ENCODE measurements around the gene PEDS1. TPM values are rescaled to one million over a fixed set of nuclear protein-coding genes. Genes with fewer than 3 reads are reported as not detected.
A peak's percentile ranks its signal among the peaks of the same experiment; 100 is the strongest.
"Not testable (repeated sequence)": the region's sequence is repeated elsewhere in the genome, so short reads cannot be mapped to it uniquely, and the experiment has no call there.

PEDS1 gene
- total RNA-seq, 1 donor from 2014 or later = 29.5 TPM

DNA sequence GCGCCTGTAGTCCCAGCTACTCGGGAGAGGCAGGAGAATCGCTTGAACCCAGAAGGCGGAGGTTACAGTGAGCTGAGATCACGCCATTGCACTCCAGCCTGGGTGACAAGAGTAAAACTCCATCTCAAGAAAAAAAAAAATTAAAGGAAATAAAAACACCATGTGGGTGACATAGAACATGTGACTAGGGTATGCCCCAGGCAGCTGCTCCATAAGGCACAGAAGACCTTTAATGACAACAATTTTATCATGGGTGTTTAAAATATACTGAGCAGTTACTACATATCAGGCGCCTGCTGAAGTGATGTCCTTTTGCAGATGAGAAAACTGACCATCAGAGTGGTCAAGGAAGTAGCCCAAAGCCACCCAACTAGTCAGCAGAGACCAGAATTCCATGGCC is 8.0 kb downstream of the PEDS1 start:
- Mint-ChIP-seq H3K27me3 (ENCODE audit: low read depth) (no peaks in the 10 kb centered on the region), H3K4me1 (ENCODE audit: low read depth) (peaks cover 43% of the 10 kb centered on the region), H3K4me3 (ENCODE audit: low read depth) (no peak overlapping the region), H3K27ac (peak overlapping the region; percentile 96), H3K36me3 (ENCODE audit: low read depth) (peaks cover 59% of the 10 kb centered on the region), H3K9me3 (no peaks in the 10 kb centered on the region)
- intact Hi-C loops (cut with micrococcal nuclease) = no loop called here
- DNase-seq (ENCODE audit: low spot score) = no peak

GRCh38 chr20:50144362-50144761 is 9.2 kb downstream of the PEDS1 start:
- Mint-ChIP-seq H3K4me3 (ENCODE audit: low read depth) (no peak overlapping the region), H3K36me3 (ENCODE audit: low read depth) (peaks cover 58% of the 10 kb centered on the region), H3K27me3 (ENCODE audit: low read depth) (no peaks in the 10 kb centered on the region), H3K4me1 (ENCODE audit: low read depth) (peaks cover 42% of the 10 kb centered on the region), H3K27ac (peak overlapping the region; percentile 33), H3K9me3 (no peaks in the 10 kb centered on the region)
- no peak for DNase-seq (ENCODE audit: low spot score)
- intact Hi-C loops (cut with micrococcal nuclease) = no loop called here

DNA sequence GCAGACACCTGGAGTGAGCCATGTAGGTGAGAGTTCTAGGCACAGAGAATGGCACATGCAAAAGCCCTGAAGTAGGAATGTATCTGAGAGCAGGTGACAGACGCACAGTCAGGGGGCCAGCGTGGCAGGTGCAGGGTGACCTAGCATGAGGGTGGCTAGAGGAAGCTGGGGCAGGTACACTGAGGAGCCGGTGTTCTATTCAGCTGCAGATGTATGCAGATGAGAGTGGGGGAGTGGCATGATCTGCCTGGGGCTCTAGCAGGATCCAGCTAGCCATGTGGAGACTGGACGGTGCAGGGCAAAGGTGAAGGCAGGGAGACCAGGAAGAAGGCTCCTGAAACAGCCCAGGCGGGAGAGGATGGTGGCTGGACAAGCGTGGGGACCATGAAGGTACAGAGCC is 10.7 kb downstream of the PEDS1 start:
- no peak for DNase-seq (ENCODE audit: low spot score)
- Mint-ChIP-seq H3K4me1 (ENCODE audit: low read depth) (peaks cover 32% of the 10 kb centered on the region), H3K9me3 (no peaks in the 10 kb centered on the region), H3K4me3 (ENCODE audit: low read depth) (no peak overlapping the region), H3K36me3 (ENCODE audit: low read depth) (peaks cover 54% of the 10 kb centered on the region), H3K27ac (peak overlapping the region; percentile 12), H3K27me3 (ENCODE audit: low read depth) (no peaks in the 10 kb centered on the region)
- intact Hi-C loops (cut with micrococcal nuclease) = no loop called here

DNA sequence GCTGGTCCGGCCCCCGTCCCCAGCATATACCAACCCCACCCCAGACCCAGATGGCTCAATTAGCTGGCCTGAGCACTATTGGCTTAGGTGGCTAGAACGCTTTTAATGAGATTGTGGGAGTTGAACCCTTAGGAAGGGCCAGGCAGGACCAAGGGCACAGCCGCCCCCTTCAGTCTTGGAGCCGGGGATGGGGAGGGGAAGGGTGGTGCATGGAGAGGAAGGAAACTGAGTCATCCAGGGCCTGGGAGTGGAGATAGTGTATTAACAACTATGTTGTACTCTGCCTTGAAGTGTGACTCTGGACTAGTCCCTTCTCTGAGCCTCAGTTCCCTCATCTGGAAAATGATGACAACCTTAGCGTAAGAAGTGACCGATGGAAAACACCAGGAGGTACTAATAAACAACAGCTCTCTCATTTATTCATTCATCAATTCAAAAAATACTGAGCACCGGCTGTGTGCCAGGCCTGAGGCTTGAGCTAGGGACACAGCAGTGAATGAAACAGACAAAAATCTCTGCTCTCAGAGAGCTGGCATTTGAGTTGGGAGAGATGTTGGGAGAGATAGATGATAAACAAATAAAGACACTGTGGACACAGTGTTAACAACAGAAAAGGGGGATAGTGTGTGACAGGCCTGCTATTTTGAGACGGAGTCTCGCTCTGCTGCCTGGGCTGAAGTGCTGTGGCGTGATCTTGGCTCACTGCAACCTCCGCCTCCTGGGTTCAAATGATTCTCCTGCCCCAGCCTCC is 11.5 kb downstream of the PEDS1 start:
- Mint-ChIP-seq H3K36me3 (ENCODE audit: low read depth) (peaks cover 47% of the 10 kb centered on the region), H3K27me3 (ENCODE audit: low read depth) (no peaks in the 10 kb centered on the region), H3K4me3 (ENCODE audit: low read depth) (no peak overlapping the region), H3K27ac (no peak overlapping the region), H3K4me1 (ENCODE audit: low read depth) (peaks cover 26% of the 10 kb centered on the region), H3K9me3 (no peaks in the 10 kb centered on the region)
- intact Hi-C loops (cut with micrococcal nuclease) = no loop called here
- no peak for DNase-seq (ENCODE audit: low spot score)

DNA sequence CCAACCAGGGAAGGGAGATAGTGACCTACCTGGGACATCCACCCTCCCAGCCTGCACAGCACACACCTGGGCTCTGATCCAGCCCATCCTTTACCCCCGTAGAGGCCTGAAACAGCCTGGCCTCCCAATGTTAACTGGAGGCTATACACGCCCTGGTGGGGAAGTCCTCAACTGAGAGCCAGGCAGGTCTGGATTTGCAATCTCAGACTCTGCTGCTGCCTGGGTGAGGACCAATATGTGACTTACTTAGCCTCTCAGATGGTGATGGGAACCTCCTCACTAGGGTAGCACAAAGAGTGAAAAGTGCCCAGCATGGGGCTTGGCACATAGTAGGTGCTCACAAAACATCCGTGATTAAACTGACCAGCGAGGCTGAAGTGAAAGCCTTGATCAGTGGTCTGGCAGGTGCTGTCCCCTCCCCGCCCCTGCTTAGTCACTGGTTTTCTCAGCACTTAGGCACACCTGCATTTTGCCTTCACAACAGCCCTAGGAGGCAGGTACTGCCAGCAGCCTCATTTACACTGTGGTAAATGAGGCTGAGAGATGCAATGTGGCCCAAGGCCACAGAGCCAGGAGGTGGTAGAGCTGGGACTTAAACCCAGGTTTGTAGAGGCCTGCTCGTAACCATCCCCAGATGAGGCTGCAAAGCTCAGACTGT is 12.4 kb downstream of the PEDS1 start:
- Mint-ChIP-seq H3K4me1 (ENCODE audit: low read depth) (peaks cover 17% of the 10 kb centered on the region), H3K27me3 (ENCODE audit: low read depth) (no peaks in the 10 kb centered on the region), H3K4me3 (ENCODE audit: low read depth) (no peak overlapping the region), H3K27ac (no peak overlapping the region), H3K36me3 (ENCODE audit: low read depth) (peaks cover 40% of the 10 kb centered on the region), H3K9me3 (no peaks in the 10 kb centered on the region)
- no peak for DNase-seq (ENCODE audit: low spot score)
- intact Hi-C loops (cut with micrococcal nuclease) = no loop called here

DNA sequence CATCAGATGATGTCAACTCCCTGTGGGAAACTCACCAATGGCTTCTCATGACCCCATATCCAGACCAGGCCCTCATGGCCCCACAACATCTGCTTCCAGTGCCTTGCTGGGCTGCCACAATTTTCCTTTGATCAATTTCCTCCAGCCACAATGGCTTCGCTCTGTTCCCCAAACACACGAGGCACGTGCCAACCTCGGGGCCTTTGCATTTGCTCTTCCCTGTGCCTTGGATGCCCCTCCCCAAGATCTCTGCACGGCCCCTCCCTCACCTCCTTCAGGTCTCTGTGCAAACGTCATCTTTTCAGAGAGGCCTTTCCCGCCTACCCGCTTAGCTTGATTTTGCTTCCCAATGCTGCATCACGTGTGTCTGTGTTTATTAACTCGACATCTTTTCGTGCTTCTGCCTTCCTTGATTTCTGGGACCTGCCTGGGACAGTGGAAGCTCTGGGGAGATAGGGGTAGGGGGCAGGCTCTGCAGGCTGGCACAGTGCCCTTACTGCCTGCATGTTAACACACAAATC is 13.1 kb downstream of the PEDS1 start:
- peaks cover 14% of the 10 kb centered on the region for H3K4me1 Mint-ChIP-seq (ENCODE audit: low read depth)
- H3K36me3 Mint-ChIP-seq (ENCODE audit: low read depth) = peaks cover 43% of the 10 kb centered on the region
- H3K27ac Mint-ChIP-seq = no peak overlapping the region
- H3K27me3 Mint-ChIP-seq (ENCODE audit: low read depth) = no peaks in the 10 kb centered on the region
- no peak overlapping the region for H3K4me3 Mint-ChIP-seq (ENCODE audit: low read depth)
- no peaks in the 10 kb centered on the region for H3K9me3 Mint-ChIP-seq
- intact Hi-C loops (cut with micrococcal nuclease) = no loop called here
- DNase-seq (ENCODE audit: low spot score) = no peak

- Mint-ChIP-seq H3K4me3 (ENCODE audit: low read depth) (no peak overlapping the region), H3K27ac (no peak overlapping the region), H3K27me3 (ENCODE audit: low read depth) (no peaks in the 10 kb centered on the region), H3K36me3 (ENCODE audit: low read depth) (peaks cover 50% of the 10 kb centered on the region), H3K9me3 (no peaks in the 10 kb centered on the region), H3K4me1 (ENCODE audit: low read depth) (peaks cover 14% of the 10 kb centered on the region)
- intact Hi-C loops (cut with micrococcal nuclease) = no loop called here
- no peak for DNase-seq (ENCODE audit: low spot score)
Observed at GRCh38 chr20:50138479-50139393, 14.8 kb downstream of the PEDS1 start.

DNA sequence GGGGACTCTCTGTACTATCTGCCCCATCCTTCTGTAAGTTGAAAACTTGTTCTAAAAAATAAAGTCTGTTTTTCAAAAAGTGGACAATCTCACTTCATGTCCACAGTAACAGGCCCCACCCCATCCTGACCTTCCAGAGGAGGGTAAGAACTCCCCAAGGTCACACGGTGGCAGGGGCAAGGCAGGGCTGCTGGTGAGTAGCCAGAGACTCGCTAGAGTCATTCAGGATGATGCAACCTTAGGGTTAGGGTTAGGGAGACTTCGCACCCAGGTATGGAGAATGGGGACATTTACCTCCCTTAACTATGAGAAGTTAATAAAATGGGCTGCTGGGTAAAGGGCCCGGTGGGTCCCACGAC is 15.4 kb downstream of the PEDS1 start:
- no peaks in the 10 kb centered on the region for H3K27me3 Mint-ChIP-seq (ENCODE audit: low read depth)
- H3K36me3 Mint-ChIP-seq (ENCODE audit: low read depth) = peaks cover 47% of the 10 kb centered on the region
- H3K27ac Mint-ChIP-seq = no peak overlapping the region
- DNase-seq (ENCODE audit: low spot score) = no peak
- intact Hi-C loops (cut with micrococcal nuclease) = no loop called here
- no peak overlapping the region for H3K4me3 Mint-ChIP-seq (ENCODE audit: low read depth)
- H3K9me3 Mint-ChIP-seq = no peaks in the 10 kb centered on the region
- H3K4me1 Mint-ChIP-seq (ENCODE audit: low read depth) = peaks cover 12% of the 10 kb centered on the region

- H3K9me3 Mint-ChIP-seq; intact Hi-C loops (cut with micrococcal nuclease); H3K27ac Mint-ChIP-seq; H3K4me1 Mint-ChIP-seq (ENCODE audit: low read depth); DNase-seq (ENCODE audit: low spot score); H3K4me3 Mint-ChIP-seq (ENCODE audit: low read depth); H3K27me3 Mint-ChIP-seq (ENCODE audit: low read depth): not testable (repeated sequence)
- peaks cover 43% of the 10 kb centered on the region for H3K36me3 Mint-ChIP-seq (ENCODE audit: low read depth)
Observed at GRCh38 chr20:50137702-50138101, 15.8 kb downstream of the PEDS1 start.

DNA sequence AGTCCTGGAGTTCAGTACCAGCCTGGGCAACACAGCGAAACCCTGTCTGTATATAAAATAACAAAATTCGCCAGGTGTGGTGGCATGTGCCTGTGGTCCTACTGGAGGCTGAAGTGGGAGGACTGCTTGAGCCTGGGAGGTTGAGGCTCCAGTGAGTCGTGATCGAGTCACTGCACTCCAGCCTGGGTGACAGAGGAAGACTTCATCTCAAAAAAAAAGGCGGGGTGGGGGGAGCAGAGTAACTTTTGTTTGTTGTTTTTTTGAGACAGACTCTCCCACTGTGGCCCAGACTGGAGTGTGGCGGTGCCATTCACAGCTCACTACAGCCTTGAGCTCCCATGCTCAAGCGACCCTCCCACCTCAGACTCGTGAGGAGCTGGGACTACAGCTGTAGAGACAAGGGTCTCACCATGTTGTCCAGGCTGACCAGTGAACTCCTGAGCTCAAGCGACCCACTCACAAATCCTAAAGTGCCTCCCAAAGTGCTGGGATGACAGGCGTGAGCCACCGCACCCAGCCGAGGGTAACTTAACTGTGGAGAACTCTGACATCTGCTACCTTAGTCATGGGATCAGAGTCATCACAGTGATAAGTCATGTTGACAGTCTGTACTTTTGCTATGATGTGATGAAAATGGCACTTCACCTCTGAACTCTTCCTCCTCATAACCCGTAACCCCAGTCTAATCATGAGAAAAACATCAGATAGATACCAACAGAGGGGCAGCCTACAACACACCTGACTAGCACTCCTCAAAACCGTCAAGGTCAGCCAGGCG is 16.5 kb downstream of the PEDS1 start:
- H3K27ac Mint-ChIP-seq = no peak overlapping the region
- H3K36me3 Mint-ChIP-seq (ENCODE audit: low read depth) = peaks cover 43% of the 10 kb centered on the region
- no peaks in the 10 kb centered on the region for H3K27me3 Mint-ChIP-seq (ENCODE audit: low read depth)
- intact Hi-C loops (cut with micrococcal nuclease) = no loop called here
- H3K9me3 Mint-ChIP-seq = no peaks in the 10 kb centered on the region
- peaks cover 7% of the 10 kb centered on the region for H3K4me1 Mint-ChIP-seq (ENCODE audit: low read depth)
- no peak for DNase-seq (ENCODE audit: low spot score)
- no peak overlapping the region for H3K4me3 Mint-ChIP-seq (ENCODE audit: low read depth)

DNA sequence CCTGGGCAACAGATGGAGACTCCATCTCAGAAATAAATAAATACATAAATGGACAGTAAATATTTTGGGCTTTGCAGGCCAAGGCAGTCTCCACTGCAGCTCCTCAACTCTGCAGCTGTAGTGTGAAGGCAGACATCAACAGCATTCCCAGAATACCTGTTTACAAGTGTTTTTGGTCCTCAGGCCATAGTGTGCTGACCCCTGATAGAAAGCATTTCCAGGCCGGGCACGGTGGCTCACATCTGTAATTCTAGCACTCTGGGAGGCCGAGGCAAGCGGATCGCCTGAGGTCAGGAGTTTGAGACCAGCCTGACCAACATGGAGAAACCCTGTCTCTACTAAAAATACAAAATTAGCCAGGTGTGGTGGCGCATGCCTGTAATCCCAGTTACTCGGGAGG is 18.4 kb downstream of the PEDS1 start:
- intact Hi-C loops (cut with micrococcal nuclease); H3K9me3 Mint-ChIP-seq; H3K27ac Mint-ChIP-seq; H3K4me3 Mint-ChIP-seq (ENCODE audit: low read depth); DNase-seq (ENCODE audit: low spot score); H3K4me1 Mint-ChIP-seq (ENCODE audit: low read depth); H3K27me3 Mint-ChIP-seq (ENCODE audit: low read depth): not testable (repeated sequence)
- H3K36me3 Mint-ChIP-seq (ENCODE audit: low read depth) = peaks cover 42% of the 10 kb centered on the region

- H3K4me1 Mint-ChIP-seq (ENCODE audit: low read depth) = peaks cover 2% of the 10 kb centered on the region
- H3K4me3 Mint-ChIP-seq (ENCODE audit: low read depth) = no peak overlapping the region
- no peak overlapping the region for H3K27ac Mint-ChIP-seq
- DNase-seq (ENCODE audit: low spot score) = no peak
- no peaks in the 10 kb centered on the region for H3K27me3 Mint-ChIP-seq (ENCODE audit: low read depth)
- no peaks in the 10 kb centered on the region for H3K9me3 Mint-ChIP-seq
- H3K36me3 Mint-ChIP-seq (ENCODE audit: low read depth) = peaks cover 43% of the 10 kb centered on the region
- intact Hi-C loops (cut with micrococcal nuclease) = no loop called here
Observed at GRCh38 chr20:50133474-50134217, 19.9 kb downstream of the PEDS1 start.

All from activated T-helper 2 cell treated with anti-CD3 and anti-CD28 coated beads, Interferon-gamma antibody, Interleukin-2, Interleukin-4, amounts not matched to agents 10 μg/mL and 5 μg/mL and 100 μg/mL, durations not matched to agents 14 hours and 24 hours and 36 hours (primary cell).